Putamen (tissue), 1 donor: ENCODE data around the gene PRPSAP1.
A peak's percentile ranks its signal among the peaks of the same experiment; 100 is the strongest.

Experiments
- DNase-seq: peaks from one replicate; pipeline ENCODE4 v3.0.0-alpha.2; 2016; ENCODE audit warnings: low spot score

The PRPSAP1 gene

DNA sequence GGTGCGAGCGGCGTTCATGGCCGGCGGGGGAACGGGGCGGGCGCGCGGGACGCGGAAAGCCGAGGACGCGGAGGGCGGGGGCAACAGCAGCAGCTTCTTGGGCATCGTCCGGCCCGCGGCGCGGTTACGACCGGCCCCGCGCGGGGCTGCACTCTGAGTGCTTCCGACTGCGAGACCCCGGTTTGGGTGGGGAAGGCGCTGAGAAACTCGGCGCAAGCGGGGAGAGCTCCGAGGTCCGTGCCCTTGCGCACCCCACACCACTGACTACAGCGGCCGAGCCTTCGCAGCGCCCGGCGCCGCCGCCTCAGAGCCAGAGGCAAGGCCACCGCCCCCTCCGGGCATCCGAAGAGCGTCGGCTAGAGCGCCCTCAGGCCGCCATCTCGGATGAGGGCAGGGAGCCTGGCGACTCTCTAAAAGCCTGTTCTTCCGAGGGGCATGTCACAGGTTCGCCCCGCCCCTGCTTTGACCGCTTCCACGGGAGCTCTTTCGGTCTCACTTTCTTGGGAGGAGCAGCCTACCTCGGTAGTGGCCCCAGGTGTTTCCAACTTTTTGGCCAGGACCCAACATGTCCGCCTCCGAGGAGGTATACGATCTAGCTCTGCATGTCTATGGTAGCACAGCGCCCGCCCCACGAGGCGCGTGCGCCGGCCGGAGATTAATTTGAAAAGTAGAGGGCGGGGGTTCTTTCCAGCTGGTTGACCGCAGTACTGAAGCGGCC is at the start of gene PRPSAP1:
TSS of gene PRPSAP1 (minus strand) at position 318 of the 718 bp plus-strand sequence. CDS start at position 105, 213 bp downstream.
- DNase-seq = peak; percentile 92

- no peak for DNase-seq
Measured at GRCh38 chr17:76402711-76403110, 49.0 kb upstream of the PRPSAP1 start.

DNA sequence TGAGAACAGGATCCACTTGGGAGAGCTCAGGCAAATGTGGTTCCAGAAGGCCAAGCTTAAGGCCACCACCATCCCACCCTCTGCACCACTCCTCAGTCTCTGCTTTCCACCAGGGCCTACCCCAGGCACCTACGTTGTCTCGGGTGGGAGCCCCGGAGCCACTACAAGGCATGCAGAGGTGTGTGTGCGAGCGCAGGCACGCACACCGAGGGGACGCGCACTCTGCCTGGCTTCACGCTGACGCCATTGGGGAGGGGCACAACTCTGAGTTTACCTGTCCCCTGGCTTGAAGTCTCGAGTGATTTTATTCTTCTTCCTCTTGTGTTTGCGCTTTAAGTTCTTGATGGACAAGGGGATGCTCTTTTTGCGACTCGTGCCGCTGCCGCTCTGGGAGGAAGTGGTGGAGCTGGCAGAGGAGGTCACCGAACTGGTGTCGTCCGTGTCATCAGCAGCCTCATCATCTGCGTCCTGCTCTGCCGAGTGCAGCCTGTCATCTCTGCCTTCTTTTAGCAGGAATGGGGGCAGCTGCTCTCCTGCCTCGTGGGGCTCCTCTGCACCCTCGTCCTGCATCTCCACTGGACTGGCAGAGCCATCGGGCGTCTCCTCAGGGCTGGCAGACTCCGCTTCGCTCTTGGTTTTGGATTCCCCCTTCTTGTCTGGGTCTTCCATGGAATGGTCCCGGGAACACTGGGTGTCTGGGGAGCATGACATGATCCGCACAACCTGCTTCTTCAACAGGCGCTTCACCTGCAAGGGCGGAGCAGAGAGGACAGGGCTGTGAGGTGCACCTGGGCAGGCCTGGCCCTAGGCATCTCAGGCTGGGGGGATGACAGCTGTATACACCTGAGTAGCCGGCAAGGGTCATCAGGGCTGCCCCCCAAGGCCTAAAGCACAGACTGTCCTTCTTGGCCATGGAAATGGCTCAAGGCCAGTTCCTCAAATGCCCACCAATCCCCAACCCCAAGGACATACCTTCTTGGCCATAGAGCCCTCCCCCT is 45.8 kb upstream of the PRPSAP1 start:
- DNase-seq = no peak

DNA sequence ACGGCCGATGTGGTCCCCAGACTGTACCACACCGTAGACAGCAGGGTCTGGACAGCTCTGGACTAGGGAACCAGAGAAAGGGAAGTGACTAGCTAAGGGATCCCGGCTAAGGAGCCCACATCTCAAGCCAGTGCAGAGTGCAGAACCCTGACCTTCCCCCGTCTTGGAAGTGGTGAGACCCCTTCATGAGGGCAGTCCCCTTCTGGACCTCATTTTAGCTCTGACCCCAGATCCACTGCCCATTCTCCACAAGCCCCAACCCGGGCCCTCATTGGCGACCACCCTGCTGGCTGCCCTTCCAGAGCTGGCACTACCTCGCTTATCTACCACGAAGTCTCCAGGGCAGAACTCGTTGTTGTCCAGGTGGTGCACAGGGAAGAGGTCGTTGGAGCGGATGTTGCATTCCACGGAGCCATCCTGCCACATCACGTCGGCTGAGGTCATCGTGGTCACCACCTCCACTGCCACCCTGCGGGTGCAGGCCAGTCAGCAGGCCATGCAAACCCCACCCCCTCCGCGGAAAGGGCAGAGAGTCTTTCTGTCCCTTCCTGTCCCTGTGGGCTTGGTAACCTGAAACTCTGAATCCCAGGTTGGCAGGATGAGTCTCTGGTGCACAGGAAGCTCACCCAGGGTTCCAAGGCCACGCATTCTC is 44.9 kb upstream of the PRPSAP1 start:
- no peak for DNase-seq

DNA sequence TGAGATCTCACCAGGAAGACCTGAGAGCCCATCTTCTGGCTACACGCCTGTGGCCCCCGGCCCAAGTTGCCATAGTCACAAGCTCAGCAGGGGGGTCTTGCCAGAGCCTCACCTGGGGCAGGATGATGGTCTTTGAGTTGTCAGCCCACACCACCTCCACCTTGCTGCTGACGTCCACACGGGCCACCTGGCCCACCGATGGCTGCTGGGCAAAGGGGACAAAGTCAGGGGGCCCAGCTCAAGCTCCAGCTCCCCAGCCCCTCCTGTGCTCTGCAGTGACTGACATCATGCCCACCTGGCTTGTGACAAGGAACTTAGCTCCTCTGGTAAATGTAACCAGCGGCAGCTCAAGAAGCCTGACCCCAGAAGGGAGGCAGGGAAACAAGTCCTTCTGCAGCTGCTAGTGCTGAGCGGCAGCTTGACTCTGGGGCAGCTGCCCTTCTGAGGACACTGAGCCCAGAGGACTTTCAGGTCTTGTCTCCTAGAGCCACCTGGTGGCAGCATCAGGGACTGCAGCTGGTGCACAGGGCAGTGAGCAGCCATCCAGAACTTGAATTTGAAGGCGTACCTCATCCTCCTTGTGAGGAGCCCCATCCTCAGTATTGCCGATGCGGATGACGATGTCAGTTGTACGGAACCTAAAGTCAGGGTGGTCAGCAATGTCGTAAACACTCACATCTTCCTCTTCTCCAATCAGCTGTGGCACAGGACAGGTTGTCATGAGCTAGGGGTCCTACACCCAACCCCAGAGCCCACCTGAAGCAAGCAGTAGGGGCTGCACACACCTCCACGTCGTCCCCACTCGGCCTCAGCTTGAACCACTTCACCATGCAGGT is 44.2 kb upstream of the PRPSAP1 start:
- peak; percentile 87 for DNase-seq

DNA sequence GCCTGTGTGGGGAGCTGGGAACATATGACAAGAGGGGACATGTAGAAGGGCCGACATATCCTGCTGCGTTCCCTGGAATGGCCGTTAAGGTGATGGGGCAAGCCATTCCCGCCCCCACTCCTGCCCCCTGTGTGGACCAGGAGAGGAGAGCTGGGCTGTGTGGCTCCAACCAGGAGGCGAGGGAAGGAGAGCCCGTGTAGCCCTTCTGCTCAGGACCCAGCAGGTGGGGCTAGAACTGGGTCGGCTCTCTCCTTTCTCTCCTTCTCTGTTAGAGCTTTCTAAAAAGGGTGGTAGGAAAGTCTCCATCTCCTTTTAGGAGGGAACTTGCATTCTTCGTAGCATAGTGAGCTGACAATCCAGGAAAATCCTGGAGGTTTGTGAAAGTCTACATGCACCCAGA is 43.5 kb upstream of the PRPSAP1 start:
- DNase-seq = no peak

DNA sequence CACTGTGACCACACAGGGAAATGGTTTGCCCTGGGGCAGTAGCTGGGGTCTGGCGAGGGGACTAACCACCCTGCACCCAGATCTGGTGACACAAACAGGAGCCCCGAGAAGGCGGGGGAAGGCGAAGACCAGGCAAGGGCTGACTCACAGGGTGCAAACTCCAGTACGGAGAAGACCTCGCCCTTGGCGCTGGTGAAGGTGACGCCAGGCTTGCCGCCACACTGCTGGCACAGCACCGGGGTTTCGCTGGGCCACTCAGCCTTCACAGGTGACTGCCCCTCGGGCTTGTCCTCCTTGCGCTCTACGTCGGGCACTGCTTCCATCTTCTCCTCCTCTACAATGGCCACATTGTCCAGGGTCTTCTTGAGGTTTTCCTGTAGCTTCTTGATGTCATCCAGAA is 42.3 kb upstream of the PRPSAP1 start:
- no peak for DNase-seq

DNA sequence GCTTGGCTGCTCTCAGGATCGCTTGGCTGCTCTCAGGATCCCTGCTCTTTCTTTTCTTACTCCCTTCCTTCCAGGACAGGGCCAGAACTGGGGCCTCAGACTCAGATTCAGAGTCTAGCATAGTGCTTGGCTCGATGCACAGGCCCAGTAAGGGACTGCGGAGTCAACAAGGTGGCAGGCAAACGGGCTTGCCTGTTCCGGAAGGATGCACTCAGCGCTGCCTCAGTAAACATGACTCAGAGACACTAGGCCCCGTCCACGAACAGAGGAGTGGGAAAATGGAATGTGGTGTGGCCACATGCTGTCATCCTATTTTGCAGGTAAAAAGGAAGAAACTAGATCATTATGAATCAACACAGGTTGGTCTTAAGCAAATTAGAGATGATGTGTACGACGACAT is 40.5 kb upstream of the PRPSAP1 start:
- no peak for DNase-seq

DNA sequence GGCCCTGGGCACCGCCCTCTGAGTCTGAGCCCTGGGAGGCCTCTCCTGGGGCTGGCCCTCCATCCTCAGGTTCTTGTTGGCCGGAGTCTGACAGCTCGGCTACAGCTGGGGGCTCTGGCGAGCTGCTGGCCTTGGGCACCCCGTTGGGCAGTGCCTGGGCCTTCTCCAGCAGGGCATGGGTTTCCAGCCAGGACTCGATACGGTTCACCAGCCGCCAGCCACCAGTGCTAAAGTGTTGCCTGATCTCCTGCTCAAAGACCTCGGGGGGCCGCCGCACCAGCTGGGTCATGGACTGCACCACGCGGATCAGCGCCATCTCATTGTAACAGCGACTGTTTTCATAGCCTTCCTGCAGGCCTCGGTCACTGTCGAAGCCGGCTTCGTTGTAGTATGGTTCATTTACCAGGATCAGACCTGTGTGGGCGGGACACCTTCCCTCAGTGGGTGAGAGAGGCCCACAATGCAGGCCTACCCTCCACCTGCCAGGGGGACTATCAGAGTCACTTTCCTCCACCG is 37.5 kb upstream of the PRPSAP1 start:
- no peak for DNase-seq

DNA sequence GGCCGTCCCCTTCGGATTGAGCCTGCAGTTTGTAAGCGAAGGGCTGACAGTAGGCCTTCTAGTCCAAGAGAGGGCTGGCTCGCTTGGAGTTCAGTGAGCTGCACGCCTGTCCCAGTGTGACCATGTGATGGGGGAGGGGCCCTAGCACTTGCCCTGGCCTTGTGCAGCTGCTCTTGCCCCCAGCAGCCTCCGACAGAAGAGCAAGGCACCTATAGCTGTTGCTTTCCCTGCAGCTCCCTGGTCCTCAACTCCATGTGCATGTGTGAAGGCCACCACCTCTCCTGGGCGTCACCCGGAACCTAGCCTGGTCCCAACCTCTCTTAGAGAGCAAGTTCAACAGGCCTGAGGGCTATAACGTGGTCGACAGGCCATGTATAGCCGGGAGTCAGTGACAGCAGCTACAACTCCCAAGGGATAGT is 36.3 kb upstream of the PRPSAP1 start:
- no peak for DNase-seq

DNA sequence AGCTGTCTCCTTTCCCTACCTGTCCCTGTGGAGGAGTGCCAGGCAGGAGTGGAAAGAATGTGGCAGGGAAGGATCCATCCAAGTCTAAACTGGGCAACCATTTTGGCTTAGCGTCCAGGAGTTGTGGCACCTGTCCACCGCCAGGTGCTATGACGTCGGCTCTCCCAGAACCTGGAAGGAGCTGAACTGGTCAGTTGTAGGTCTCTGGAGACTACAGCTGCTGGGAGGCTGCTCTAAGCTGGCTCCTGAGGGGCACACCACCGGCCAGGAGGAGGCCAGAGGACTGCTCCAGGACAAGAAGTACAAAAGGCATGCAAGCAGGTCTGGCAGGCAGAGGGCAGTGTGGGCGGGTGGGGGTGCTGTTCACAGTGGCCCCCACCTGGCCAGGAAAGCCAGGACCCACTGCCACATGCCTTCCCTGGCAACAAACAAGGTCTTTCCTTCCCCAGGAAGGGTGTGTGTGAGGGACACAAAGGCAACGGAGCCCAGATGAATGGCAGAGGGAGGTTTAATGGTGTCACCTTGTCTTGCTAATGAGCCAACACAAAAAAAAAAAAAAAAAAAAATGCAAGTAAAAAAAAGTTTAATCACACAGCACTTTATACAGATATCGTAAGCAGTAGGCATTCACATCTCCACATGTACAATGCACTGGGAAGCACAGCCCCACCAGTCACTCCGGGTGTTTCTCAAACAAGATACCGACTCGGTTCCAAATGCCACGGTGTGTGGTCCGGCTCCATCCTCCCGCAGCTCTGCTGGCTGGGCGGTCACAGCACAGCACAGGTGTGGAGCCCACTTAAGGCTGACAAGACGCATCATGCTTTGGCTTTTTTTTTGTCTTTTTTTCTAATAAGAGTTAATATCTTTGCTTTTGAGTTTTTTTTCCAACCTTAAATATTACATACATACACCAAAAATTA is 35.5 kb upstream of the PRPSAP1 start:
- no peak for DNase-seq

DNA sequence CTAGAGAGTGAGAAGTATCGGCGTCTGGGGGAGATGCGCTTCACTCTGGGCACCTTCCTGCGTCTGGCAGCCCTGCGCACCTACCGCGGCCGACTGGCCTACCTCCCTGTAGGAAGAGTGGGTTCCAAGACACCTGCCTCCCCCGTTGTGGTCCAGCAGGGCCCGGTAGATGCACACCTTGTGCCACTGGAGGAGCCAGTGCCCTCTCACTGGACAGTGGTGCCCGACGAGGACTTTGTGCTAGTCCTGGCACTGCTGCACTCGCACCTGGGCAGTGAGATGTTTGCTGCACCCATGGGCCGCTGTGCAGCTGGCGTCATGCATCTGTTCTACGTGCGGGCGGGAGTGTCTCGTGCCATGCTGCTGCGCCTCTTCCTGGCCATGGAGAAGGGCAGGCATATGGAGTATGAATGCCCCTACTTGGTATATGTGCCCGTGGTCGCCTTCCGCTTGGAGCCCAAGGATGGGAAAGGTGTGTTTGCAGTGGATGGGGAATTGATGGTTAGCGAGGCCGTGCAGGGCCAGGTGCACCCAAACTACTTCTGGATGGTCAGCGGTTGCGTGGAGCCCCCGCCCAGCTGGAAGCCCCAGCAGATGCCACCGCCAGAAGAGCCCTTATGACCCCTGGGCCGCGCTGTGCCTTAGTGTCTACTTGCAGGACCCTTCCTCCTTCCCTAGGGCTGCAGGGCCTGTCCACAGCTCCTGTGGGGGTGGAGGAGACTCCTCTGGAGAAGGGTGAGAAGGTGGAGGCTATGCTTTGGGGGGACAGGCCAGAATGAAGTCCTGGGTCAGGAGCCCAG is 33.5 kb upstream of the PRPSAP1 start:
- no peak for DNase-seq

GRCh38 chr17:76385892-76386786 is 32.4 kb upstream of the PRPSAP1 start:
- DNase-seq = no peak

DNA sequence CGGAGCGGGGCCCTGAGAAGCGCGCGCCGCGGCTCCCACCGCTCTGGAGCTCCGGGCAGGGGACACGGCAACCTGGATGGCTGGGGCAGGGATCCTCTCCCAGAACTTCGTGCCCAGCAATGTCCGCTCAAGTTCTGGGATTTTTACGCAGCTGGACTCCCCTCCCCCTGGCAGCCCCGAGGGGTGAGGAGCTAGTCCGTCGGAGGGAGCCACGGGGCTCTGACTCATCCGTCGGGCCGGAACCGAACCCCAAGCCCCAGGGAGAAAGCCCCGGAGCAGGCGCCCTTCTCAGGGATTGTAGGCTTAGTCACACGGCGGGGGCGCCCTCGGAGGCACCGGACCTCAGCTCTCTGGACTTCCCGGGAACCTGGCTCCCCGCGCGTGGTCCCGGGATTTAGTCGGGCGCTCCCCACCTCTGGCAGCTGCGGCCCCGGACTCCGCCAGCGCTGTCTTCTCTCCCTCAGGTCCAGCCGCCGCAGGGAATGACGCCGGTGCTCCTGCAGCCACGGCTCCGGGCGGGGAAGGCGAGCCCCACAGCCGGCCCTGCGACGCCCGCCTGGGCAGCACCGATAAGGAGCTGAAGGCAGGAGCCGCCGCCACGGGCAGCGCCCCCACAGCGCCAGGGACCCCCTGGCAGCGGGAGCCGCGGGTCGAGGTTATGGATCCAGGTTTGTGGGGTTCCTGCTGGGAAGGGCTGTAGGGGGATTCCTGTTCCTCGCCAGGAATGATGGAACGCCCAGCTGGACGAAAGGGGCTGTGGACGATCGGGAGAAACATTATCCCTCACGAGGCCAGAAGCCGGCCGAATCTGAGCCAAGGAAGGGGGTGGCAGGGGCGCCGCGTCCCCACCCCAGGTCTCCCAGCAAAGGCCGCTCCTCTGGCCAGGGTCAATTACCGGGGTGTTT is 31.5 kb upstream of the PRPSAP1 start:
- no peak for DNase-seq

GRCh38 chr17:76384222-76384986 is 30.7 kb upstream of the PRPSAP1 start, which contains the start of gene SPHK1:
TSS of gene SPHK1 (plus strand) at chr17:76384609. CDS start at chr17:76385645, 1,036 bp downstream.
- DNase-seq = no peak

GRCh38 chr17:76383546-76384221 is 30.0 kb upstream of the PRPSAP1 start:
- no peak for DNase-seq
